PC-3 (cell line): ENCODE data around the gene HOXD12. TPM values are rescaled to one million over a fixed set of nuclear protein-coding genes. Genes with fewer than 3 reads are reported as not detected.

ENCODE experiments used
- ATAC-seq: fragments of 200-7000 bp; cut with Tn5 transposase; 2 replicates; pipeline ENCODE4 v1.9.1; 2020; ENCODE audit warnings: mild to moderate bottlenecking, moderate library complexity
- BruUV-seq: library from RNA; stranded (reverse); fragments of 400-500 nt; replicated peaks from 2 replicates; lab custom pipeline; 2021; lab: Mats Ljungman, UMichigan
- CTCF ChIA-PET: fragments of 300-600 bp; sonication (Branson Sonifier 250); formaldehyde crosslinking; loops from one replicate; lab custom pipeline; 2022; ENCODE audit warnings: antibody characterized with exemption; lab: Charles Lee
- POLR2A ChIA-PET: fragments of 300-600 bp; sonication (Branson Sonifier 250); formaldehyde crosslinking; loops from one replicate; lab custom pipeline; 2022; ENCODE audit warnings: antibody characterized with exemption; ENCODE audit not compliant: unreplicated experiment; lab: Charles Lee
- DNase-seq: peaks from one replicate; pipeline ENCODE4 v3.0.0-alpha.2; 2015
- H2AFZ ChIP-seq: fragments of 300-600 bp; sonication (generic); 2 replicates; pipeline ENCODE4 v1.6.0; 2016; ENCODE audit warnings: antibody characterized with exemption, low read length
- H3F3A ChIP-seq: fragments of 300-600 bp; sonication (generic); one replicate; pipeline ENCODE4 v1.6.0; 2017; ENCODE audit warnings: antibody characterized with exemption, low read length, control low read depth, mild to moderate bottlenecking; ENCODE audit not compliant: unreplicated experiment
- H3K27ac ChIP-seq: fragments of 300-600 bp; sonication (generic); 2 replicates; pipeline ENCODE4 v1.5.1; 2016; ENCODE audit warnings: mild to moderate bottlenecking, low read length
- H3K27me3 ChIP-seq: fragments of 300-600 bp; sonication (generic); 2 replicates; pipeline ENCODE4 v1.6.1; 2016; ENCODE audit warnings: low read length, mixed read lengths
- H3K36me3 ChIP-seq: fragments of 300-600 bp; sonication (generic); 2 replicates; pipeline ENCODE4 v1.6.1; 2016; ENCODE audit warnings: low read depth, mixed run types, low read length, mixed read lengths
- H3K4me1 ChIP-seq: fragments of 300-600 bp; sonication (generic); 2 replicates; pipeline ENCODE4 v1.5.1; 2016; ENCODE audit warnings: low read length; ENCODE audit not compliant: insufficient read depth
- H3K4me2 ChIP-seq: fragments of 300-600 bp; sonication (generic); 2 replicates; pipeline ENCODE4 v1.6.0; 2016; ENCODE audit warnings: low read length
- H3K4me3 ChIP-seq: fragments of 300-600 bp; sonication (generic); 2 replicates; pipeline ENCODE4 v1.5.1; 2016; ENCODE audit warnings: mild to moderate bottlenecking, low read length, mixed read lengths
- H3K79me2 ChIP-seq: fragments of 300-600 bp; sonication (generic); 2 replicates; pipeline ENCODE4 v1.6.1; 2017; ENCODE audit warnings: low read length, mixed read lengths
- H3K9ac ChIP-seq: fragments of 300-600 bp; sonication (generic); 2 replicates; pipeline ENCODE4 v1.6.0; 2016; ENCODE audit warnings: mild to moderate bottlenecking, low read length
- H3K9me2 ChIP-seq: fragments of 300-600 bp; sonication (generic); replicated peaks from 2 replicates; pipeline ENCODE4 v1.6.1; 2016; ENCODE audit warnings: mixed run types, low read length, mixed read lengths
- H3K9me3 ChIP-seq: fragments of 300-600 bp; sonication (generic); 2 replicates; pipeline ENCODE4 v1.6.1; 2016; ENCODE audit warnings: low read length, mixed read lengths
- H4K20me1 ChIP-seq: fragments of 300-600 bp; sonication (generic); 2 replicates; pipeline ENCODE4 v1.6.1; 2016; ENCODE audit warnings: low read length, mixed read lengths
- EZH2 ChIP-seq: fragments of 300-600 bp; sonication (generic); IDR thresholded peaks from one replicate; pipeline ENCODE4 v1.6.1; 2017; ENCODE audit warnings: antibody characterized with exemption, mild to moderate bottlenecking, low read length; ENCODE audit not compliant: unreplicated experiment
- EZH2phosphoT487 ChIP-seq: fragments of 300-600 bp; sonication (generic); IDR thresholded peaks from 2 replicates; pipeline ENCODE4 v1.6.1; 2018; ENCODE audit warnings: mild to moderate bottlenecking, antibody characterized with exemption, low read length, borderline replicate concordance
- intact Hi-C: fragments of 100-400 bp; cut with micrococcal nuclease; formaldehyde crosslinking; loops from 2 replicates; pipeline ENCODE4 v1.9.0; 2023
- total RNA-seq: library from RNA; depleted of rRNA; stranded (reverse); fragments of >200 nt; gene quantifications from 2 replicates; pipeline ENCODE4 v1.2.3, GENCODE V29; 2014
- TF ChIP-seq, protein P1 (sequence below): fragments of 300-600 bp; sonication (generic); conservative IDR thresholded peaks from 2 replicates; pipeline ENCODE4 v1.5.1; 2017; ENCODE audit warnings: antibody characterized with exemption, low read depth, mild to moderate bottlenecking, low read length

Gene HOXD12
- total RNA-seq, 1 experiment from 2014 or later = not detected

DNA sequence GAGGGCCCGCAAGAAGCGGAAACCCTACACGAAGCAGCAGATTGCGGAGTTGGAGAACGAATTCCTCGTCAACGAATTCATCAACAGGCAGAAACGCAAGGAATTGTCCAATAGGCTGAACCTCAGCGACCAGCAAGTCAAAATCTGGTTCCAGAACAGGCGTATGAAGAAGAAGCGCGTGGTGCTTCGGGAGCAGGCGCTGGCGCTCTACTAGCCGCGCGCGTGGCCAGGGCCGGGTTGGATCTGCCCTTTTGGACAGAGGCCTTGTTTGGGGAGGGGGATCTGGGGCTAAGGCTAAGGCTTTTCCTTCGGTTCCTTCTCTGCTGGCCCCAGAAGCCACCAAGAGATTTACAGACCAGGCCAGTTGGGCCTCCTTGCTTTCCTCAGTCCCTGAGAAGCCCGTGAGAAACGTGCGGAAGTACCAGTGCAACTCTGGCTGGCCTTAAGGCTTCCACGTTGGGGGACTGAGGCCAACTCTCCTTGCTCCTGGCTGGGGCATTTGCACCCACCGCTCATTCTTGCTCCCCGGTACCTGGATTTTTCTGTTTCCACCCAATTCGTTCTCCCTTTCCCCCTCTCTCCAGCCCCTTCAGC, 1.0 kb downstream of the HOXD12 start:
- no peaks in the 10 kb centered on the region for H3K36me3 ChIP-seq
- no peak overlapping the region for H3K27ac ChIP-seq
- no peaks in the 10 kb centered on the region for H3K79me2 ChIP-seq
- H4K20me1 ChIP-seq = no peaks in the 10 kb centered on the region
- ChIA-PET CTCF (no interaction called here), POLR2A (no interaction called here)
- H3F3A ChIP-seq = no peaks in the 10 kb centered on the region
- no peak overlapping the region for H3K4me2 ChIP-seq
- H3K9ac ChIP-seq = no peak overlapping the region
- ATAC-seq = no peak
- no TSS peak for BruUV-seq
- no peaks in the 10 kb centered on the region for H3K9me2 ChIP-seq
- H2AFZ ChIP-seq = no peak overlapping the region
- TF ChIP-seq EZH2 (no peak), EZH2phosphoT487 (no peak)
- TF ChIP-seq, protein P1, sequence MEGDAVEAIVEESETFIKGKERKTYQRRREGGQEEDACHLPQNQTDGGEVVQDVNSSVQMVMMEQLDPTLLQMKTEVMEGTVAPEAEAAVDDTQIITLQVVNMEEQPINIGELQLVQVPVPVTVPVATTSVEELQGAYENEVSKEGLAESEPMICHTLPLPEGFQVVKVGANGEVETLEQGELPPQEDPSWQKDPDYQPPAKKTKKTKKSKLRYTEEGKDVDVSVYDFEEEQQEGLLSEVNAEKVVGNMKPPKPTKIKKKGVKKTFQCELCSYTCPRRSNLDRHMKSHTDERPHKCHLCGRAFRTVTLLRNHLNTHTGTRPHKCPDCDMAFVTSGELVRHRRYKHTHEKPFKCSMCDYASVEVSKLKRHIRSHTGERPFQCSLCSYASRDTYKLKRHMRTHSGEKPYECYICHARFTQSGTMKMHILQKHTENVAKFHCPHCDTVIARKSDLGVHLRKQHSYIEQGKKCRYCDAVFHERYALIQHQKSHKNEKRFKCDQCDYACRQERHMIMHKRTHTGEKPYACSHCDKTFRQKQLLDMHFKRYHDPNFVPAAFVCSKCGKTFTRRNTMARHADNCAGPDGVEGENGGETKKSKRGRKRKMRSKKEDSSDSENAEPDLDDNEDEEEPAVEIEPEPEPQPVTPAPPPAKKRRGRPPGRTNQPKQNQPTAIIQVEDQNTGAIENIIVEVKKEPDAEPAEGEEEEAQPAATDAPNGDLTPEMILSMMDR = no peak
- DNase-seq = no peak
- H3K4me3 ChIP-seq = no peak overlapping the region
- H3K27me3 ChIP-seq = no peaks in the 10 kb centered on the region
- H3K4me1 ChIP-seq = peaks cover 10% of the 10 kb centered on the region
- no peaks in the 10 kb centered on the region for H3K9me3 ChIP-seq
- intact Hi-C loops = no loop called here

DNA sequence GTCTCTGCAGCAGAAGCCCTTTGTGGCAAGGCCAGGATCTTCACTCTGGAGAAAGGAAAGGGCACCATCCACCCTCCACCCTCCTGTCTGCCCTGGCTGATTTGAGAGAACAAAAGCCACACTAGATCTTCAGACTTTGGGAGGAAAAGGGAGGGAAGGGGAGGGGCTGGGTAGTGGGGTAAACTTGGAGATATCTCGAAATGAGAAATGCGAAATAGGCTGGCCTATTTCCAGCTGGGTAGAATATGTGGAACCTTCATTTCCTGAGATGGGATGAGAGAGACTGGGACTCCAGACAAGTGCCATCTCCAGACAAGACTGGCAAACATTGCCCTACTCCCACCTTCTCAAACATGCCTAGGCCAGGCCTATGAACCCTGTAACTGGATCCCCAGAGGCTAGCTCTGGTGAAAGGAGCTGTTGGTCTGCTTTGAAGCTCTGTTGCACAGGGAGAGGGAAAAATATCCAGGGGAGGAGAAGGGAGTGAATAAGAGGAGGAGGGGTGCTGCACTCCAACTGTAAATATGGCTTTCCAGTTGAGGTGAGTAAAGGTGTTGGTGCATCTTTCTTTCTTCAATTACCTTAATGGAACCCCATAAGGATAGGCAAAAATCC, 1.7 kb downstream of the HOXD12 start:
- no peaks in the 10 kb centered on the region for H3F3A ChIP-seq
- H3K79me2 ChIP-seq = no peaks in the 10 kb centered on the region
- no peak overlapping the region for H3K4me3 ChIP-seq
- H3K27ac ChIP-seq = no peak overlapping the region
- ChIA-PET POLR2A (no interaction called here), CTCF (no interaction called here)
- H3K36me3 ChIP-seq = no peaks in the 10 kb centered on the region
- no peaks in the 10 kb centered on the region for H3K9me3 ChIP-seq
- BruUV-seq = no TSS peak
- peaks cover 10% of the 10 kb centered on the region for H3K4me1 ChIP-seq
- H3K9ac ChIP-seq = no peak overlapping the region
- no peak for DNase-seq
- H3K4me2 ChIP-seq = no peak overlapping the region
- H3K27me3 ChIP-seq = peaks cover 5% of the 10 kb centered on the region
- H4K20me1 ChIP-seq = no peaks in the 10 kb centered on the region
- no peaks in the 10 kb centered on the region for H3K9me2 ChIP-seq
- TF ChIP-seq EZH2phosphoT487 (no peak), EZH2 (no peak)
- TF ChIP-seq, protein P1 = no peak
- no peak for ATAC-seq
- H2AFZ ChIP-seq = no peak overlapping the region
- intact Hi-C loops = no loop called here

- no peaks in the 10 kb centered on the region for H3K79me2 ChIP-seq
- no peak overlapping the region for H3K4me2 ChIP-seq
- H3K27me3 ChIP-seq = peaks cover 10% of the 10 kb centered on the region
- no peaks in the 10 kb centered on the region for H3K9me2 ChIP-seq
- no peaks in the 10 kb centered on the region for H3K9me3 ChIP-seq
- H3K27ac ChIP-seq = no peak overlapping the region
- no peaks in the 10 kb centered on the region for H3F3A ChIP-seq
- ATAC-seq (no peak), DNase-seq (no peak)
- no peaks in the 10 kb centered on the region for H4K20me1 ChIP-seq
- TF ChIP-seq, protein P1 = no peak
- TF ChIP-seq EZH2phosphoT487 (no peak), EZH2 (no peak)
- H3K4me1 ChIP-seq = peaks cover 10% of the 10 kb centered on the region
- intact Hi-C loops = no loop called here
- CTCF ChIA-PET = no interaction called here
- no peak overlapping the region for H3K4me3 ChIP-seq
- no peak overlapping the region for H2AFZ ChIP-seq
- H3K36me3 ChIP-seq = no peaks in the 10 kb centered on the region
- BruUV-seq = no TSS peak
- POLR2A ChIA-PET = no interaction called here
- no peak overlapping the region for H3K9ac ChIP-seq
Observed at GRCh38 chr2:176101842-176102241, 2.2 kb downstream of the HOXD12 start.
